HT1080 (cell line): Measurements from ENCODE around the gene HSFX3. TPM values are rescaled to one million over a fixed set of nuclear protein-coding genes. Genes with fewer than 3 reads are reported as not detected.
A peak's percentile ranks its signal among the peaks of the same experiment; 100 is the strongest.
"Not testable (repeated sequence)": the region's sequence is repeated elsewhere in the genome, so short reads cannot be mapped to it uniquely, and the experiment has no call there.

ENCODE experiments used
- DNase-seq: peaks from one replicate; pipeline ENCODE4 v3.0.0-alpha.2; 2015; ENCODE audit warnings: low read depth
- total RNA-seq: library from RNA; depleted of rRNA; stranded (reverse); fragments of >200 nt; shearing (Covaris generic); gene quantifications from 2 replicates; pipeline ENCODE4 v1.2.3, GENCODE V29; 2014

HSFX3 gene
- total RNA-seq, 1 experiment from 2014 or later, result not detected

DNA sequence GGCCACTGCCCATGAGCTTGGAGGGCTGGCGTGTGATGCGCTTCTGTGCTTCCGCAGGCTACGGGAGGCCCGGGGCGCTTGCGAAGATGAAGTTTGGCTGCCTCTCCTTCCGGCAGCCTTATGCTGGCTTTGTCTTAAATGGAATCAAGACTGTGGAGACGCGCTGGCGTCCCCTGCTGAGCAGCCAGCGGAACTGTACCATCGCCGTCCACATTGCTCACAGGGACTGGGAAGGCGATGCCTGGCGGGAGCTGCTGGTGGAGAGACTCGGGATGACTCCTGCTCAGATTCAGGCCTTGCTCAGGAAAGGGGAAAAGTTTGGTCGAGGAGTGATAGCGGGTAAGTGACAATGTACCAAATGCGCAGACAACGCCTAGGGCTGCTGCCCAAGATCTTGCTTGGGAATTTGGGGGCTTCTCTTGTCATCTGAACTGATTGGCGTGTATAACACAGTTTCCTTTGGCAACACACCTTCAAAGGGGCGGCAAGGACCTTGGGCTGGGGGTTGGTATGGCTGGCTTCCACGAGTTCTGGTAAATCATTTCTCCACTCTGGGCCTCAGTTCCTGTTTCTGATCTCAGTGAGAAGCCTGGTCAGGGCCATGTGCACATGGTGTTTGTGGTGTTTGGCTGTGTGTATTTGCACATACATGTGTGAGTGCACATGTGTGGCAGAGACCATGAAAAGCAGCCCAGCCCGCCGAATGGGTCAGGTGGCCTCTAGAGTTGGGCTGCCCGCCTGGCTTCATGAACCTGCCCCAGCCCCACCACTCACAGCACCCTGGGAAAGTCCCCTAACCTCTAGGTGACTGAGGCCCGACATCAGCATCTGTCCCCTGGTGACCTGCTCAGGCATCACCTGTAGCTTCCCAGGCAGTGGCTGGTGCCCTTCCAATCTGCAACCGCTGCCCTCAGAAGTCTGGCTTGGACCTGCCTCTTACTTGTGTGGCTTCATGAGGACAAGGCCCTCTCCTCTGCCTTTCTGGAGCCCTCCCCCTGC is 3.9 kb downstream of the HSFX3 start:
- peak; percentile 43 for DNase-seq

DNA sequence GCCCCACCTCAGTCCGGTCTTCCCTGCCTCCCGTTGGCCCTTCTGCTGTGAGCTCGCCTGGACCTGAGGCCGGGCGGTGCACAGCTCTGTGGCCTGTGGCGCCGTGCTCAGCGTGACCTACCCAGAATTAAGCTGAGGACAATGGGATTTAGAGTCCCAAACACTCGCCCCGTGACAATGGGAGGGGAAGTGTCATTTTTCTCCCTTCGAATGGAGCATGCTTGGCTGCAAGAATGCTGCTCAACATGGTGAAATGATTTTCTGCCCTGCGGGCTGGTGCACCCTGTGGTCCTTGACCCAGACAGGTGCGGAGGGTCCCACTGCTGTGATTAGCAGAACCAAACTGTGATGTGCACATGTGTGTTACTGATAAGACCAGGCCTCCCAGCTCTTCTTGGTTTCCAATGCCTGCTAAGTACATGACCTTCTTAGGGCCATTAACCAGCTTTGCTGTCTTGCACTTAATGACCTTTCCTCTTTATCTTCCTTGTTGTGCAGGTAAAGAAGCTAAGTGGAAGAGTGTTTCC is 8.1 kb downstream of the HSFX3 start:
- DNase-seq, result no peak

DNA sequence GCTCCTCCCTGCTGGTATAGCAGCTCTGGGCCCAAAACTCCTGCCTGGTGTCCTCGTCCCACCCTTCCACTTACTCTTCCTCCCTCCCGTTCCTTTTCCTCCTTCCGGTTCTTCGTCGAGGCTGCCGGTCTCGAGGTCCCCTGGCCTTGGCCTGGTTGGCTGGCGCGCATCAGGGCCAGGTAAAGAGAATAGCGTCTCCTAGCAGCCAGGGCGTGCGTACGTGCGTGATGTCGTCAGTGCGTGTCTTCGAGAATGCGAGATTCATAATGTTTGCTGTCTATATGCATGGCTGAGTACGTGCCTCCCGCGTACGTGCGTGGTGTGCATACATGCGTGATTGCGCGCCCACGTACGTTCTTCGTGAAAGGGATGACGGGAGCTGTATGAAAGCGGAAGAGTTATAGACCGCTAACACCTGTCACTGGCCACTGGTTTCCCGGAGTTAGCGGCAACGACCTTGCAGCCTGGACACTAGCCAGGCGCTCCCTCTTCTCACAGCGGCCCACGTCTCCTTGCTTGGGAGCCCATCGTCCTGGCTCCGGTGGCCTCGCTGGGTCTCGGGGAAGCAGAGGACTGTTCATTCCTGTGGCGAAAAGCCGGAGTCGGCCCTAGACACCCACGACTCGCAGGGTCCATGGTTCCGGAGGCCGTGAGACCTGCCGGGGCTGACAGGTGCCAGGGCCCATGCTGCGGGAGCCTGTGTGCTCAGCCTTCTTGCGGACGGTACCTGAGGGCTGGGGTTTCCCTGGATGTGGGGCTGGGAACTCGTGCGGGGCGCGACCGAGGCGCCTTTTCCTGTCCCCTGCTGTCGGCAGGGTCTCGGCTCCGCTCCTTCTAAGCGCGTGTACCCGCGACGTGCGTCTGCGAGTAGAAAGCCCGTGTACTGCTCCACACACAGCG is 8.9 kb downstream of the HSFX3 start, which contains the start of gene EOLA1:
Gene EOLA1 (plus strand): TSS at position 392 of the 900 bp plus-strand sequence. CDS start 4,619 bp downstream, outside the sequence.
- peak; percentile 95 for DNase-seq

DNA sequence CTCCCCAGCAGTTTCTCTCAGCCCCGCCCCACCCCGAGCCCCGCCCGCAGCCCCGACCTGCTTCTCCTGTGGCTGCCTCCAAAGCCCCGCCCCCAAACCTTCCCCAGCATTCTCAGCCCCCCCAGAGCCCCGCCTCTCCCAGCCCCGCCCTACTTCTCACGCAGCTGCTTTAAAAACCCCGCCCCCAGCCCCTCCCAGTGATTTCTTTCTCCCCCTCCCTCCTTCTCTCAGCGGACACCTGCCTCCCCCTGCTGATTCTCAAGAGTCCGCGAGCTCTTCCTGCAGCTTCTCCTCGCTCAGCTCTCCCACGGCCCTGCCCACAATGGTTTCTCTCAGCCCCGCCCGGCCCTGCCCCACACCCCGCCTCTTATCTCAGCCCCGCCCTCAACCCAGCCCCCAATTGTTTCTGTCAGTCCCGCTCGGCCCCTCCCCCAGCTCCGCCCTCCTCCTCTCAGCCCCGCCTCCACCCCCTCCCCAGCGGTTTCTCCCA is 9.5 kb downstream of the HSFX3 start:
- no peak for DNase-seq

DNA sequence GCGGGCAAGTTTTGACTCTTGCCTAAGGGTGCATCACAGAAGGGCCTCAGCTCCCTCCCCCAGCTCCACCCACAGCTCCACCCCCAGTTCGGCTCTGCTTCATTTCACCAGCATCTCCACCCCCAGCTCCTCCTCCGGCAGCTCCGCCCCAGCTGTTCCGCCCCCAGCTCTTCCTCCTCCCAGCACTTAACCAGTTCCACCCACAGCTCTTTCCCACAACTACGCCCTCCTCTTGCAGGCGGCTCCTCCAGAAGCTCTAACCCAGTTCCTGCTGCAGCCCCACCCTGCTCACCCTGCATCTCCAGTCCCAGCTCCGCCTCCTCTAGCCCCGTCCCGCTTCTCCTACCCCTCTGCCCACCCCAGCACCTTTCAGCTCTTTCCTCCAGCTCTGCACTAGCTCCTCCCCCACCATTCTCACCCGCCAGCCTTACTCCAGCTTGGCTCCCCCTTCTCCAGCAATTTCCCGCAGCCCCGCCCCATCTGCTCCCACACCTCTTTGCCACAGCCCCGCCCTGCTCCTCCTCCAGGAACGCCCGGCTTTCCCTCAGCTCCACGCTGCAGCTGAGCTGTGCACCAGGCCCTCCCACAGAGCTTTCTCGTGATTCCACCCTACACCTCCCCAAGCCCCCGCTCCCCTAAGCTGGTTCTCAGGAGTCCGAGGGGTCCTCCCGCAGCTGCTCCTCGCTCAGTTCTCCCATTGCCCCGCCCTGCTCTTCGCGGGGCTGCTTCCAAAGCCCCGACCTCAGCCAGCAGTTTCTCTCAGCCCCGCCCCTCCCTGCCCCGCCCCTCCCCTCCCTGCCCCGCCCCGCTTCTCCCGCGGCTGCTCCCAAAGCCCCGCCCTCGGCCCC is 10.2 kb downstream of the HSFX3 start:
- peak; percentile 95 for DNase-seq

DNA sequence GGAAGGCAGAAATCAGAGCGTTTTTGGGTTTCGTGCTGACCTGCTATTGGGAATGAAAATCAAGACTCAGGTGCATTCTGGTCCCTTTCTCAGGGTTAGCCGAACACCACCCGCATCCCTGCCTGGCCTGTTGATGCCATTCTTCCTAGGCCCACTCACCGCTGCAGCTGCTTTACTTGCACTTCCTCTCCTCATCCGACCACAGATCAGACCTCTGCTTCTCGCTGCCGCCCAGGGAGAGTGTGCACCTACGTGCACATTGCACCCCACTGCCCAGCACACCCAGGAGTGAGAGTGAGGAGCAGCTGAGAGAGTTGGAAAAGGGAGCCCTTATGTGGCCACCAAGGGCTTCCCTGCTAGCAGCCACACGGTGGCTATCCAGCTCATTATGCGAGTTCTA is 12.2 kb downstream of the HSFX3 start:
- DNase-seq, result not testable (repeated sequence)

DNA sequence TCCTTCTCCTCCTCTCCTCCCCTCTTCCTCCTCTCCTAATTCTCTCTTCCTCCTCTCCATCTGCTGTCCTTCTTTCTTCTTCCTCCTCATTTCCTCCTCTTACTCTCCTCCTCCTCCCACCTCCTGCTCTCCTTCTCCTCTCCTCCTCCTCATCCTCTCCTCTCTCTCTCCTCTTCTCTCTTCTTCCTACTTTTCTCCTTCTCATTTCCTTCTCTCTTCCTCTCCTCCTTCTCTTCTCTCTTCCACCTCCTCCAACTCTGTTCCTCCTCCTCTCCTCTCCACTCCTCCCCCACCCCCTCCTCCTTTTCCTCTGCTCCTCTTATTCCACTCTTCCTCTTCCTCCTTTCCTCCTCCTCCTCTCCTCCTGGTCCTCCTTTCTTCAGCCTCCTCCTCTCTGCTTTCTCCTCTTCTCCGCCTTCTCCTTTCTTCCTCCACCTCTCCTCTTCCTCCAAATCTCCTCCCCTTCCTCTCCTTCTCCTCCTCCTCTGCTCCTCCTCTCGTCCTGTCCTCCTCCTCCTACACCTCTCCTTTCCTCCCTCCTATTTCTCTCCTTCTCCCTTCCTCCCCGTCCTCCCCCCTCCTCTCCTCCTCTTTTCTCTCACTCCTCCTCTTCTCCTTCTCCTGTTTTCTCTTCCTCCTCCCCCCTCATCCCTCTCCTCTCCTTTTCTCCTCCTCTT is 14.7 kb downstream of the HSFX3 start:
- not testable (repeated sequence) for DNase-seq

DNA sequence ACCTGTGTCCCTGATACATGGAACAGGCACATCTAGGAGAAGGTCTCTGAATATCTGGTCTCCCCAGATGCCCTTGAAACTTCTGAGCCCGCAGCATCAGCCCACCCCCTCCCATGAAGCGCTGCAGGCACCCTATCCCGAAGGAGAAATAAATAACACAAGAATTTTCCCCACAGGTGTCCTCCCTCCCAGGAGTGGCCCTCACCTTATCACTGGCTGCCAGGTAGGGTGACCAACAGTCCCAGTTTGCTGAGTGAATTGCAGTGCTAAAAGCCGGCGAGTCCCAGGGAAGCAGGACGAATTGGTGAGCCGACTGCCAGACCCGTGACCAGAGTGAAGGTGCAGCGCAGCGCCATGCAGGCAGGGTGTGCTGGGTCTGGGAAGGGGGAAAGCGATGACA is 15.7 kb downstream of the HSFX3 start:
- not testable (repeated sequence) for DNase-seq

DNA sequence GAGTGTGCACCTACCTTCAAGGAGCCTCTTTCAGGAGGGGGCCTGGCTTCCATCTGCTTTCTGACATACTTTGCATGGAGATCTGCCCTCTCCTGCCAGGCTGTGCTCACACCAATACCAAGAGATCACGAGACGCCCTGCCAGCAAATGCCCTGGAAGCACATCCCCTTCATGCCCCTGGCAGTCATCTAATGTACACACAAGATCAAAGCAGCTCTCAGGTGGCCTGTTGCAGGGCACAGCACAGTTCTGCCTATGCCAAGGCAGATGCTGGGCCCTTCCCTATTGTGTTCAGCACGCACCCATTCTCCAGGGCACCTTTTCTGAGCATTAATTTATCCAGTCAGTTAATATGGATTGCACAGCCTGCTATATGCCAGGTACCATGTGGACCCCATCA is 16.9 kb downstream of the HSFX3 start:
- DNase-seq, result not testable (repeated sequence)

DNA sequence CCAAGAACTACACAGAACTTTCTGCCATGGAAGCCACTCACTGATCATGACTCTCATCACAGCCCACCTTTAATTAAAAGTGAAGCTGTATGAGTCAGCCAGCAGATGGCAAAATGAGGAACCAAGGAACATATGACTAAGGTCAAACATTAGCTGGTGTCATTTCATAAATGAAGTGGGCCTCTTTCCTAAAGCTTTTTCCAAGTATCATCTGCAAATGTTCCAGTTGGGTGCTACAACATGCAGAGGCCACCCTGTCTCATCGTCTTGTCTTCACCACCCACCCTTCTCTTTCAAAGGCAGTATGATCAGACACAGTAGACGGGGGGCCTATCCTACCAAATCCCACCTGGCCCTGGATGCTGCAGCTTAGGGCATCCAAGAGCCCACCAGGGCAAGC is 18.1 kb downstream of the HSFX3 start:
- DNase-seq, result no peak

DNA sequence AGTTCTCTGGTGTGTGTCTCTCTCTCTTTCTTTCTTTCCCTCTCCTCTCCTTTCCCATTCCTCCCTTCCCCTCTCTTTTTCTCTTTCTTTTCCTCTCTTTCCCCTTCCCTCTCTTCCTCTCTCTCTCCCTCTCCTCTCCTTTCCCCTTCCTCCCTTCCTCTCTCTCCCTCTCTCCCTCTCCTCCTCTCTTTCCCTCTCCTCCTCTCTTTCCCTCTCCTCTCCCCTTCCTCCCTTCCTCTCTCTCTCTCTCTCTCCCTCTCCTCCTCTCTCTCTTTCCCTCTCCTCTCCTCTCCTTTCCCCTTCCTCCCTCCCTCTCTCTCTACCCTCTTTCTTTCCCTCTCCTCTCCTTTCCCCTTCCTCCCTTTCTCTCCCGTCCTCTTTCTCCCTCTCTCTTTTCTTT is 21.3 kb downstream of the HSFX3 start:
- DNase-seq, result no peak

DNA sequence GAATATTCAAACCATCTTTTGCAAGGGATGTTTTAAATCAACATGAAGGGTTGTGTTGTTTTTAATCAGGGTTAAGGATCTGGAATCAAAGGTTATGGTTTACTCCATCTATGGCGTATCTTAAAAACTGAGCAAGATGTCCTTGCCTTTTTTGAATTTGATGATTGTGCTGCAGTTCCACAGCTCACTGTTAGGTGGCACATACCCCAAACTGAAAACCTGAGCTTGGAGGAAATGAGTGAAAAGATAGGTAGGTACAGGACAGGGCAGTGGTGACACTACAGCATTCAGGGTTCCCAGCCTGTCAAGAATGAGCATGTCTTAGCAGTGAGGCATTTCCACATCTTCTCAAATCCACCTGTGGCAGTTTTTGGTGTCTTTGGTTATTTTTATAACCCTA is 22.0 kb downstream of the HSFX3 start:
- peak; percentile 46 for DNase-seq

DNA sequence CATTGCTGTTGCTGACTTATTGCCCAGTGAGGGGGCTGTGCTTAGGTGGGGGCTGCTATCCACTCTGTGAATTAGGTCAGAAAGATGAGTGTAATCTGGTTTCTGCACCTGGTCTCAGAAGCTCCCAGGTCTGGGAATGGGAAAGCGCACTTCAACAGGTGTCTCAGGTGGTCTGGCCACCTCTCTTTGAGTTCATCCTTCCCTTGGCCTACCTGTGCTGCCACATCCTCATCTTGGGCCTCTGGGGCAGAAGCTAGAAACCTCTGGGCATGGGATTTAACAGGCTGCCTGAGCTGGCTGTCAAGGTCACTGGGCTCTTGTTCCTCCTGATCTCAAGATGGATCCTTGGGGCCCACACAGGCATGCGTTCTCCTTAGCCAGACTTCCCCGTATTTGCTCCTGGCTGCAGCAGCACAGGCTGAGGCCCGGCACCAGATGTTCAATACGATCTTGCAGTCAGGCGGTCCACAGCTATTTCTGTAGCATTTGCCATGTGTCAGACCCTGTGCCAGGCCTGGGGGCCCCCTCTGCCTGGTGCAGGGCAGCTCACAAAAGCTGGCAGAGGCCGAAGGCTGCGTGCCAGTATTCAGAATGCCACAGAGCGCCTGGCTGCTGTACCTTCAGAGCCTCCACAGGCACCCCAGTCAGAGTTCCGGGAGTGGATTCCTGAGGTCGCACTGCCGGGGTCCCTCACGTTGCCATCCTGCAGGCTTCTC is 23.2 kb downstream of the HSFX3 start:
- DNase-seq, result not testable (repeated sequence)

DNA sequence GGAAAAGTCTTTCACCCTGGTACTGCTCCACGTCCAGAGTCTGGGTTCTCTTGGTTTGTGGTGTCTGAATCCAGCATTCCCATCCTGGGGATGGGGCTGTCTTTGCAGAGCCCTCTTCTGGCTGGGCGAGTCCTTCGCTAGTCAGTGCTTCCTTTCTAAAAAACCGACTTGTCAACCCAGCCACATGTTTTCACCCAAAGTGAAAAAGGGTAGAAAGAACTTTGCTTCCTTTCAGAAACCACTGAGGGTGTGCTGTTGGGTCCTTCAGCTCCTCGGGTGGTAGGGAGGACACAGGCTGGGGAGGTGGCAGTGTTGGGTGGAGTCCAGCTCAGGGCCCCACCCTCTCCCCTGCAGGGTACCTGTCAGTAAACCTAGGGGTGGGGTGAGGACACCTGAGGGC is 23.8 kb downstream of the HSFX3 start:
- not testable (repeated sequence) for DNase-seq

DNA sequence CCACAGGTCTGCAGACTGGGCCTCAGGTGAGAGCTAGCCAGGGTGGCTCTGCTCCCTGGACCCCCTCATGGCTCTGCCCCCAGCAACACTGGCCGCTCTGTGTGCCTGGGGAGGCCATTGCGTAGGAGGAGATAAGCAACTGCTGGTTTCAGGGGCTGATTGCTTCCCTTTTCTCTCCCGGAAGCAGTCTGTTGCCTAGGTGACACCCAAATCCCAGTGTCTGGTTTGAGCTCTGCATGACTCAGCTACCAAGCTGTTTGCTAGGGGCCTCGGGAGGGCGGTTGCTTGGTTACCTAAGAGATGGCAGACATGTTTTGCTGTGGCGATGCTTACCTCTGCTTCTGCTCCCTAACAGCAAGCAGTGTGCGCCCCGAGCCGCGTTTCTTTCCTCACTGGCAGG is 24.3 kb downstream of the HSFX3 start:
- DNase-seq, result peak; percentile 77

DNA sequence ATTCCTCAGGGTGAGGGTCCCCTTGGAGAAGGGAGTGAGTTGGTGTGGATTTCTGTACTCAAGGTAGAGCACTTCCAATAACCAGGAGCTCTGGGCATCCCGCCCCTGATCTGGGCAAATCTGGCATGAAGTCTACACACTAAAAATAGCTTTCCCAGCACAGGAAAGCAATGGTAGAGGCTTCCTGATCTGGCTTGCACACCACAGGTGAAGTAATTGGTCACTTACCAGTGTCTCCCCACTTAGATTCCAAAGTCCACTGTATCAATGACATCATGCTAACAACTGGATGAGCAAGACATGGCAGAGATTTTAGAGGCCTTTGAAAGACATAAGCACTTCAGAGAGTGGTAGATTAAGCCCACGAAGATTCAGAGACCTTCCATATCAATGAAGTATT is 26.8 kb downstream of the HSFX3 start:
- no peak for DNase-seq

DNA sequence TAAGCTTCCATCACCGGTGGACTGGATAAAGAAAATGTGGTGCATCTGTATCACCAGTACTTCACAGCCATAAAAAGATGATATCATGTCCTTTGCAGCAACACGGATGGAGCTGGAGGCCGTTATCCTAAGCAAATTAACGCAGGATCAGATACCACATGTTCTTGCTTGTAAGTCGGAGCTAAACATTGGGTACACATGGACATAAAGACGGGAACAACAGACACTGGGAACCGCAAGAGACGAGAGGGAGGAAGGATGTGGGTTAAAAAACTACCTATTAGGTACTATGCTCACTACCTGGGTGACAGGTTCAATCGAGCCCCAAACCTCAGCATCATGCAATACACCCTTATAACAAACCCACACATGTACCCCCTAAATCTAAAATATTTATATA is 28.3 kb downstream of the HSFX3 start:
- no peak for DNase-seq

DNA sequence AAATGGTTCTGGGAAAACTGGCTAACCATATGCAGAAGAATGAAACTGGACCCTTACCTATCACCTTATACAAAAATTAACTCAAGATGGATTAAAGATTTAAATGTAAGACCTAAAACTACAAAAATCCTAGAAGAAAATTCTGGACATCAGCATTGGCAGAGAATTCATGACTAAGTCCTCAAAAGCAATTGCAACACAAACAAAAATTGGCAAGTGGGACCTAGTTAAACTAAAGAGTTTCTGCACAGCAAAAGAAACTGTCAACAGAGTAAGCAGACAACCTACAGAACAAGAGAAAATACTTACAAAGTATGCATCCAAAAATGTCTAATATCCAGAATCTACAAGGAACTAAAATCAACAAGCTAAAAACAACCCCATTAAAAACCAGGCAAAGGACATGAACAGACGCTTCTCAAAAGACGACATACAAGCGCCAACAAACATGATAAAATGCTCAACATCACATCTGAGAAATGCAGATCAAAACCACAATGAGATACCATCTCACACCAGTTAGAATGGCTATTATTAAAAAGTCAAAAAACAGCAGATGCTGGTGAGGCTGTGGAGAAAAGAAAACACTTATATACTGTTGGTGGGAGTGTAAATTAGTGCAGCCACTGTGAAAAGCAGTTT is 29.0 kb downstream of the HSFX3 start:
- DNase-seq, result not testable (repeated sequence)

DNA sequence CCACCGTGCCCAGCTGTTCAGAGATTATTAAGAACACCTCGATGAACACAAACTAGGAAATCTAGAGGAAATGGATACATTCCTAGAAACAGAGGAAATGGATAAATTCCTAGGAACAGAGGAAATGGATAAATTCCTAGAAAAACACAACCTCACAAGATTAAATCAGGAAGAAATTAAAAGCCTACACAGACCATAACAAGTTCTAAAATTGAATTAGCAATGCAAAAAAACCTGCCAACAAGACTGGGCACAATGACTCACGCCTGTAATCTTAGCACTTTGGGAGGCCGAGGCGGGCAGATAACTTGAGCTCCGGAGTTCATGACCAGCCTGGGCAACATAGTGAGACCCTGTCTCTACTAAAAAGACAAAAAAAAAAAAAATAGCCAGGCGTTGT is 31.5 kb downstream of the HSFX3 start:
- peak; percentile 44 for DNase-seq
